HL-60 (cell line): ENCODE results near the gene KLHL40.

Experiments used
- DNase-seq, 2 experiments: peaks; one replicate each; pipeline ENCODE4 v3.0.0-alpha.2; 2010 to 2020; ENCODE audit warnings: low read depth in 1 of 2, low spot score in 1 of 2
- H3K27ac ChIP-seq: fragments of 250-450 bp; sonication (Bioruptor Pico); replicated peaks from 2 replicates; pipeline ENCODE4 v1.5.1; 2020; ENCODE audit warnings: mild to moderate bottlenecking, moderate library complexity
- H3K27me3 ChIP-seq: fragments of 250-450 bp; sonication (Bioruptor Pico); 2 replicates; pipeline ENCODE4 v1.5.1; 2021; ENCODE audit warnings: mild to moderate bottlenecking, moderate library complexity; ENCODE audit not compliant: insufficient read depth, poor library complexity, severe bottlenecking
- H3K4me3 ChIP-seq: replicated peaks from 2 replicates; pipeline ENCODE4 v1.5.1; 2011; ENCODE audit warnings: mild to moderate bottlenecking, control low read depth, low read length; ENCODE audit not compliant: insufficient read depth
- GABPA ChIP-seq: IDR thresholded peaks from 2 replicates; pipeline ENCODE4 v1.6.1; 2012; ENCODE audit warnings: low read depth
- POLR2AphosphoS5 ChIP-seq: IDR thresholded peaks from 2 replicates; pipeline ENCODE4 v1.6.1; 2012; ENCODE audit warnings: low read depth
- SPI1 ChIP-seq: IDR thresholded peaks from 2 replicates; pipeline ENCODE4 v1.6.1; 2012; ENCODE audit warnings: low read depth, mild to moderate bottlenecking, borderline replicate concordance
- TF ChIP-seq, protein P1 (sequence below): IDR thresholded peaks from one replicate; pipeline ENCODE4 v1.5.1; 2011; ENCODE audit warnings: low read length, control low read depth, inconsistent platforms; ENCODE audit not compliant: insufficient read depth
- TF ChIP-seq, protein P2 (sequence below): IDR thresholded peaks from 2 replicates; pipeline ENCODE4 v1.6.1; 2012; ENCODE audit warnings: low read depth; ENCODE audit not compliant: insufficient replicate concordance

The KLHL40 gene

DNA sequence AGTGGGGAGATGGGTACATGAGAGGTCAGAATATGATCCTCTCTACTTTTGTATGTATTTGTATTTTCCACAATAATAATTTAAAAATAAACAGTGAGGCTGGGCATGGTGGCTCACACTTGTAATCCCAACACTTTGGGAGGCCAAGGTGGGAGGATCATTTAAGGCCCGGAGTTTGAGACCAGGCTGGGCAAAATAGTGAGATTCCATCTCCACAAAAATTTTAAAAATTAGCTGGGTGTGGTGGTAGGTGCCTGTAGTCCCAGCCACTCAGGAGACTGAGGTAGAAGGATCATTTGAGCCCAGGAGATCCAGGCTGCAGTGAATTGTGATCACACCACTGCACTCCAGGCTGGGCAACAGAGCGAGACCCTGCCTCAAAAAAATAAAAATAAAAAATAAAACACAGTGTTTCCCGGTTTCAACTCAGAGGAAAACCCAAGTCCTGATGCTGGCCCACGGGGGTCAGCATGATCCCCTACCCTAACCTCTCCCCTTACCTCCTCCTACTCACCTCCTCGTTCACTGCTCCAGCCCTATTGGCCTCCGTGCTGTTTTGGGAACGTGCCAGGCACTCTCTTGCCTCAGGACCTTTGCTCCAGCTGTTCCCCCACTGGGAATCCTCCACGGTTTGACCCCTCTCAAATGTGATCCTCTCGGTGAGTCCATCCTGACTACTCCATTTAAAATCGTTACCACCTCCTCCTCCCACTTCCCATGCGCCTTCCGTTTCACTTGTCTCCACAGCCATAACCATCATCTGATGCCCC, 2.9 kb upstream of the KLHL40 start:
- TF ChIP-seq, protein P1, sequence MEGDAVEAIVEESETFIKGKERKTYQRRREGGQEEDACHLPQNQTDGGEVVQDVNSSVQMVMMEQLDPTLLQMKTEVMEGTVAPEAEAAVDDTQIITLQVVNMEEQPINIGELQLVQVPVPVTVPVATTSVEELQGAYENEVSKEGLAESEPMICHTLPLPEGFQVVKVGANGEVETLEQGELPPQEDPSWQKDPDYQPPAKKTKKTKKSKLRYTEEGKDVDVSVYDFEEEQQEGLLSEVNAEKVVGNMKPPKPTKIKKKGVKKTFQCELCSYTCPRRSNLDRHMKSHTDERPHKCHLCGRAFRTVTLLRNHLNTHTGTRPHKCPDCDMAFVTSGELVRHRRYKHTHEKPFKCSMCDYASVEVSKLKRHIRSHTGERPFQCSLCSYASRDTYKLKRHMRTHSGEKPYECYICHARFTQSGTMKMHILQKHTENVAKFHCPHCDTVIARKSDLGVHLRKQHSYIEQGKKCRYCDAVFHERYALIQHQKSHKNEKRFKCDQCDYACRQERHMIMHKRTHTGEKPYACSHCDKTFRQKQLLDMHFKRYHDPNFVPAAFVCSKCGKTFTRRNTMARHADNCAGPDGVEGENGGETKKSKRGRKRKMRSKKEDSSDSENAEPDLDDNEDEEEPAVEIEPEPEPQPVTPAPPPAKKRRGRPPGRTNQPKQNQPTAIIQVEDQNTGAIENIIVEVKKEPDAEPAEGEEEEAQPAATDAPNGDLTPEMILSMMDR = no peak
- TF ChIP-seq, protein P2, sequence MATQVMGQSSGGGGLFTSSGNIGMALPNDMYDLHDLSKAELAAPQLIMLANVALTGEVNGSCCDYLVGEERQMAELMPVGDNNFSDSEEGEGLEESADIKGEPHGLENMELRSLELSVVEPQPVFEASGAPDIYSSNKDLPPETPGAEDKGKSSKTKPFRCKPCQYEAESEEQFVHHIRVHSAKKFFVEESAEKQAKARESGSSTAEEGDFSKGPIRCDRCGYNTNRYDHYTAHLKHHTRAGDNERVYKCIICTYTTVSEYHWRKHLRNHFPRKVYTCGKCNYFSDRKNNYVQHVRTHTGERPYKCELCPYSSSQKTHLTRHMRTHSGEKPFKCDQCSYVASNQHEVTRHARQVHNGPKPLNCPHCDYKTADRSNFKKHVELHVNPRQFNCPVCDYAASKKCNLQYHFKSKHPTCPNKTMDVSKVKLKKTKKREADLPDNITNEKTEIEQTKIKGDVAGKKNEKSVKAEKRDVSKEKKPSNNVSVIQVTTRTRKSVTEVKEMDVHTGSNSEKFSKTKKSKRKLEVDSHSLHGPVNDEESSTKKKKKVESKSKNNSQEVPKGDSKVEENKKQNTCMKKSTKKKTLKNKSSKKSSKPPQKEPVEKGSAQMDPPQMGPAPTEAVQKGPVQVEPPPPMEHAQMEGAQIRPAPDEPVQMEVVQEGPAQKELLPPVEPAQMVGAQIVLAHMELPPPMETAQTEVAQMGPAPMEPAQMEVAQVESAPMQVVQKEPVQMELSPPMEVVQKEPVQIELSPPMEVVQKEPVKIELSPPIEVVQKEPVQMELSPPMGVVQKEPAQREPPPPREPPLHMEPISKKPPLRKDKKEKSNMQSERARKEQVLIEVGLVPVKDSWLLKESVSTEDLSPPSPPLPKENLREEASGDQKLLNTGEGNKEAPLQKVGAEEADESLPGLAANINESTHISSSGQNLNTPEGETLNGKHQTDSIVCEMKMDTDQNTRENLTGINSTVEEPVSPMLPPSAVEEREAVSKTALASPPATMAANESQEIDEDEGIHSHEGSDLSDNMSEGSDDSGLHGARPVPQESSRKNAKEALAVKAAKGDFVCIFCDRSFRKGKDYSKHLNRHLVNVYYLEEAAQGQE = no peak
- TF ChIP-seq GABPA = no peak
- TF ChIP-seq POLR2AphosphoS5 = no peak
- no peak for TF ChIP-seq SPI1
- Histone ChIP-seq H3K4me3 (no peak overlapping the region), H3K27ac (no peak overlapping the region), H3K27me3 (no peaks in the 10 kb centered on the region)
- no peak for DNase-seq

DNA sequence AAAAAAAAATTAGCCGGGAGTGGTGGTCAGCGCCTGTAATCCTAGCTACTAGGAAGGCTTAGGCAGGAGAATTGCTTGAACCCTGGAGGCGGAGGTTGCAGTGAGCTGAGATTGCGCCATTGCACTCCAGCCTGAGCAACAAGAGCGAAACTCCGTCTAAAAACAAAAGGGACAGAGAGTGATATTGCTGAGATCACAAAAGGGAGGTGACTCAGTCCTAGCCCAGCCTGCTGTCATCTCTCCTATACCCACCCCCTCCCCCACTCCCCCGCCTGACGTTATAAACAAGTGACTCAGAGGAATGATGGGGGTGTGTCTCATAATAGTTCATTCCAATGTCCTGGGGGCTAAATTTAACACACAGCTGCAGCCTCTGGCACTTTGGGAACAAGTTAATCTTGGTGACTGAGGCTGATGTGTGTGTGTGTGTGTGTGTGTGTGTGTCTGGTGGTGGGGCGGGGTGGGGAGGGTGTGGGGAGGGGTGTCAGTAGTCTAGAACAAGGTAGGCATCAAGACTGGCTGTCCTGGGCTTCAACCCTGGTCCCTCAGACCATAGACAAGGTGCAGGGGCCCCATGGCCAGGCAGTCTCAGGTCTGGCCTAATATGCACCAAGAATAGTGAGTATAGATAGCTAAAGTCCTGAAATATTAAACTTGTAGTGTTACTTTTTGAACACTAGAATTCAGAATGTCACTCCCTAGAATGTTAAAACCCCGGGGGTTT, 1.3 kb upstream of the KLHL40 start:
- Histone ChIP-seq H3K27me3 (no peaks in the 10 kb centered on the region), H3K4me3 (no peak overlapping the region), H3K27ac (no peak overlapping the region)
- DNase-seq = peak in 1 of 2 experiments; percentile 72
- no peak for TF ChIP-seq SPI1
- no peak for TF ChIP-seq GABPA
- TF ChIP-seq, protein P1 = no peak
- no peak for TF ChIP-seq POLR2AphosphoS5
- TF ChIP-seq, protein P2 = no peak

DNA sequence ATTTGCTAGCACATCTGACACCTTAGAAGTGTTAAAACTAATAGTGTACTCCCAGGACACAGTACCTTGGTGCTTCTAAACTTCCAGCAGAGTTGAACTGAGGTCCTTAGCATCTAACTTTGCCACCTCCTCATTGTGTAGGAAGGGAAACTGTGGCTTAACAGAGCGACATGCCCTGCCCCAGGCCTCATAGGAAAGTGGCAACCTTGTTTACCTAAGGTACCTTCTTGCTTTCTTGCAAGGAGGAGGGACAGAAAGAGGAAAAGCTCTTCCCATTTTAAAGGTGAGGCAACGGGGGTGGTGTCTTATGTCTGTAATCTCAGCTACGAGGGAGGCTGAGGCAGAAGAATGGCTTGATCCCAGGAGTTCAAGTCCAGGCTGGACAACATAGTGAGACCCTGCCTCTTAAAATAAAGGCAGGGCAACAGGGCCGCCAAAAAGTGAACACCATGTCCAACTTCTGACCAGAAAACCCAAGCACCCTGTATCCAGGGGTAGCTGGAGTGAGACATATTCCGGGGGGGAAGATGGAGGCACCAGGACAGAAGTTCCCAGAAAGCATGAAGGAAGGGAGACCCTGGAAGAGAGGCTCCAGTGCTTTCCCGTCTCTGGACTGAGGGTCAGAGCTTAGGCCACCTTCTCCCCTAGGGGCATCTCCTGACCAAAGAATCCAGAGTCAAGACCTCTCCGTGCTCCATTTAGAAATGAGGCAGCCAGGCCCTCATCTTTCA, 540 bp upstream of the KLHL40 start:
- TF ChIP-seq, protein P2 = no peak
- TF ChIP-seq, protein P1 = no peak
- TF ChIP-seq POLR2AphosphoS5 (no peak), SPI1 (no peak), GABPA (no peak)
- H3K27me3 ChIP-seq = no peaks in the 10 kb centered on the region
- no peak overlapping the region for H3K27ac ChIP-seq
- DNase-seq = no peak
- H3K4me3 ChIP-seq = no peak overlapping the region
